HG02763 (cell line): ENCODE results near the gene SORCS1.
"Not testable (repeated sequence)": the region's sequence is repeated elsewhere in the genome, so short reads cannot be mapped to it uniquely, and the experiment has no call there.

Experiments used
- ATAC-seq: cut with Tn5 transposase; IDR thresholded peaks from one replicate; pipeline ENCODE4 v1.9.1; 2021; ENCODE audit warnings: mild to moderate bottlenecking, moderate library complexity; ENCODE audit not compliant: unreplicated experiment

The SORCS1 gene

DNA sequence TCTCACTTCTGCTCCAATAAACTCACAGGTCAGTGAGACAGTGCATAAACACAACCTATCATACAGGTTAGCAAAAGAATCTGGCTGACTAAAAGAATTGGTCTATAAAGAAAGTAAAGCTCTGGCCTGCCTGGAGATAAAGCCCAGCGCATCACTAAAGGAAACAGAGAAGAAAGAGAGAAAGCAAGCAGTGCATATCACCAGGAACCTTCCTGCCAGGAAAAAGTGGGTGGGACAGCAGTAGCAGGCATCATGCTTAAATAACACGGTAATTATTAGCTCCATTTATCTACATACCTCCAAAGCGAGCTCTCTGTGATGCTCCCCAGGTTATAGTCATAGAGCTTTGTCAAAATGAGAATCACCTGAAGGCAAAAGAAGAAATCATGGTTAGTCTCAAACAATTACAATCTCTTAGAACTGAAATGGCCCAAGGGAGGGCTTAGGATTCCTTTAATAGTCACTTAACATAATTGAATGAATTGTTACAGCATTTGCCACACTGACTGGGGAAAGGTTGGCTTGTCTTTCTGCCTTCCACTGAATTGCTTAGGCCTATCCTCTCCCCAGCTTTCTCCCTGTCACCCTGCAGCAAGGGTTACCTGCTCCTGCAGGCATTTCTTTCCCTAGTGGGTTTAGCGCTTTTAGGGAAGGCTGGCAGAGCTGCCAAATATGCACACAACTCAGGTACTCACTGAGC is 208.1 kb downstream of the SORCS1 start:
- ATAC-seq = no peak

DNA sequence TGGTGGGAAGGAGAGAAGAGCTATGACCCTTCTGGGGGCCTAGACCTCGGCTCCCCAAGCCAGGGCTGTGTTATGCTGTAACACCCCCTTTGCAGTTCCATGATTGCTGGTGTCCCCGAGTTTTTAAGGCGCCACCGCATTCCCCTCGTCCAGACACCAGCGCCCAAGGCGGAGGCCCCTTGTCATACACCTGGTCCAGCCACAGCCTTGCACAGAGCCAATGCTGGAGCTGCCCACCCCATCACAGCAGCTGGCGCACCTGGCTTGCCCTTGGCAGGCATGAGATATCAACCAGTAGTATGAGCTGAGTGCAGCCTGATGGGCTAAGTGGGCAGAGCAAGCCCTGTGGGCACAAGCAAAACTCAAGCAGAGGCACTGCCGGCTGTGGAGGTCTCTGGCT is 209.4 kb downstream of the SORCS1 start:
- ATAC-seq = no peak

DNA sequence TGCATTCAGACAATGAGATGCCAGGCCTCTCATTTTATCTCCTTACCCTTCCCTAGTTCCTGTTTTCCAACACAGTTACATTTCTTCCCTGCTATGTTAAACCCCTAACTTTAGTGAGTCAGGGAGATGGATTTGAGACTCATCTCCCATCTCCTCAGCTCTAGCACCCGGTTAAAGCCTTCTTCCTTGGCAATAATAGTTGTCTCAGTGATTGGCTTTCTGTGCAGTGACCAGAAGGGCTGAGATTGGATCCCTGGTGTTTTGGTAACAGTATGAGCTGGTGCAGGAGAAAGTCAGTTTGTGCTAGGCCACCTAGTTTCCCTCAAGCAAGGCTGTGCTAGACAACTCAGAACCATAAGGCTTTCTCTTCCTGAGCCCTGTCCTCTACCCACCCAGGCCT is 212.5 kb downstream of the SORCS1 start:
- no peak for ATAC-seq

DNA sequence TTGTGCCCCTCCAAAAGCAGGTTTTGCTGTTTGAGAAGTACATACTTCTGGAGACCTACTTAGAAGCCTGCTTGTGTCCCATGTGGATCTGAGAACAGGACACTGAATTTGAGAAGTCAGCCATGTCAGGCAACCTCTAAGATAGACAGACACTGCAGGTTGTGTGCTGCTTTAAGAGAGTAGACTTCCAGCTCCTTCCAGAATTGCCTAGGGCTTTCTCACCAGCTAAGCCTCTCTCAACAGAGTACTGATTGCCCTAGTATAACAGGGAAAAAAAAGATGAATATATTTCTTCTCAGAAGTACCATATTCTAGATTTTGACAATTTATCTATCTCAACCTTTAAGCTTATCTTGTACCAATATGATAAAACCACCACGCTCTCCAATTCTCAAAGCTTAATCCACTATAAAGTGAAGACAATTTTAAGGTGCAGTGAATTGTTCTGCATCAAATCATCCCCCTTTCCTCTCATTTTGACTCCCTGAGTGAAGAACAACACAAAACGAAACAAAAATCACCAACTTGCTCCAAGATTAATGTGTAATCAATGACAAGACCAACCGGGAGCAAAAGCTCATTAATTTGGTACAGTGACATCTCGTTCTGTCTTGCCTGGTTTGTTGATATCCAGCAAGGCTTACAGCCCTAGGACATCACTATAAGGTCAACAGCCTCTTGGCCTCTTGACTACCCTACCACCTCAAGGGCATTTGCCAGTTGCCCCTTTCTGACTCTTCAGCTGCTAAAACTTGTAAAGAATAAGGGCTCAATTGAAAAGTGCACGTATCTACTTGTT is 214.6 kb downstream of the SORCS1 start:
- ATAC-seq = no peak

DNA sequence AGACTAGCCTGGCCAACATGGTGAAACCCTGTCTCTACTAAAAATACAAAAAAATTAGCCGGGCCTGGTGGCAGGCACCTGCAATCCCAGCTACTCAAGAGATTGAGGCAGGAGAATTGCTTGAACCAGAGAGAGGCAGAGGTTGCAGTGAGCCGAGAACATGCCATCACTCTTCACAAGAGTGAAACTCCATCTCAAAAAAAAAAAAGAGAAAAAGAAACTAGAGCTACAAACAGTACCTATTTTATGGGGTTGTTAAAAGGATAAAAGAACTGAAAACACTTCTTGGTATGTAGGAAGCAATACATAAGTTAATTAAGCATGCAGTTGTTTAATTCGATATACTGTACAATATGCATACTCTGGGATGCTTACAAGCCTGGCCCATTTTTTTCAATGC is 216.9 kb downstream of the SORCS1 start:
- no peak for ATAC-seq

DNA sequence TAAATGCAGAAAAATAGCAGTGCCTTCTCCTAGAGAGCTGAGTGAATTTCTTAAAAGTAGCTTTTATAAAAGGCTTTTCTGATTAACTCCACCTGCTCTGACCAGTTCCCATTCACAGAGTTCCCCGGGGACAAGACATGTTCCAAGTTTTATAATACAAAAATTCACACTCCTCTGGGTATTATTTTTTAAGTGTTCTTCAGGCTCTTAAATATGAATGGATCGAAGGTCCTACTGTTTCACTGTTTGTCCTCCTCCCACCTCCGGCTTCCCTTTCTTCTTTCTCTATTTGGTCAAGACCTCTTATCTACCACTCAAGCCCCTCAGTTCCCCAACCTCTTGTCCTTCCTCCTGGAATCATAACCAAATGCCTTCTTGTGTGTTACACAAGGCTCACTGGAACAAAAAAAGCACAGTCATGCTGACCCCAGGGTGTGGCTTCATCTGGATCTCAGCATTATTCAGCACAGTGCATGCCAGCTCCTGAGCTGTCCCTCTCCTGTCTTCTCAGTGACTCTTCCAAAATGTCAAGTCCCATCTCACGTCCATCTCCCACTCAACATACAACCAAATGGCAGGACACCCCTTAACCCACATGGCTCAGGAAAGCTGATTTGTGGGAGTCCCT is 222.4 kb downstream of the SORCS1 start:
- ATAC-seq = no peak

DNA sequence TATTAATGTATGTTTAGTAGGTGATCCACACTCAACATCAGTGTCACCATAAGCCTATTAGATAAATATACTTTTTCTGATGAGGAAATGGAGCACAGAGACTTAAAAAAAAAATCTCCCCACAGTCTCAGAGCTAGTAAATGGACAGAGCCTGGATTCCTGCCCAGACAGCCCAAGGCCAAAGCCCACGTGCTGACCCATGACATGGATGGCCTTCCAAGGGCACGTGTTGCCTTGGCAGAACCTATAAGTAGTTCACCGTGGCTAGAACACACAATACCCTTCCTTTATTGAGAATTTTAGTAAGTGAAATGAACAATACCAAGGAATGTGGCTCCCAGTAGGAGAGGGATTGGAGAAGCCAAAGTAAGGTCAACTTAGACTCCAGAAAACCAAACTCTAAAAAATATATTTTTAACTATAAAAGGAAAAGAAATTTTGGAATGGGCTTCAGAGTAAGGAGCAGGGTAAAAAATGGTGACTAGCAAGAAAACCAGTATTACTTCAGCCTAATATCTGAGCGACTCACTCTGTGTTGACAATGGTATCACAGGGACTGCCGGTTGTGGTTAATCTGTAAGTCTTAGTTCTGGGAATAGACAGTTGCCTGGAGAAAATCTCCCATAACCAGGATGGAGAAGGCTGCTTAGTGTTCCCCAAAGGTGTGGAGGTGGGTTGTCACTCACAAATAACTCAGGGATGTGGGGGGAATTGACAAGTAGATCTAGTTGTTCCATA is 223.0 kb downstream of the SORCS1 start:
- ATAC-seq = no peak

DNA sequence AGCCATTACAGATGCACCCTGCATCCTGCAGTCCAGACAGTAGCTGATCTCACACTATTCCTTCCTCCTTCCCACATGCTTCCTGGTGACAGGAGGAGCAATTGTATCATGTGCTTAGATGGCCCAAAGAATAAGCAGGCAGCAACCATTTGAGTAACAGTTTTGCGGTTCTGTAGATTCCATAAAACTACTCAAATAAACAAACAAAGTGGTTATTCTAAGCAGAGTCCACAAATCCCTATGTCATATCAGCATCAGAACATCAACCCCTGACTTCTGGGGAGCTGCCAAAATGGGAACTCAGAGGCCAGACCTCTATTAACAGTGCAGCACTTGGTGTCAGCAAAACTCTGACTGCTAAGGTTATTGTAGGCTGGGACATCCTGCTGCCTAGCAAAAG is 226.0 kb downstream of the SORCS1 start:
- ATAC-seq = no peak

DNA sequence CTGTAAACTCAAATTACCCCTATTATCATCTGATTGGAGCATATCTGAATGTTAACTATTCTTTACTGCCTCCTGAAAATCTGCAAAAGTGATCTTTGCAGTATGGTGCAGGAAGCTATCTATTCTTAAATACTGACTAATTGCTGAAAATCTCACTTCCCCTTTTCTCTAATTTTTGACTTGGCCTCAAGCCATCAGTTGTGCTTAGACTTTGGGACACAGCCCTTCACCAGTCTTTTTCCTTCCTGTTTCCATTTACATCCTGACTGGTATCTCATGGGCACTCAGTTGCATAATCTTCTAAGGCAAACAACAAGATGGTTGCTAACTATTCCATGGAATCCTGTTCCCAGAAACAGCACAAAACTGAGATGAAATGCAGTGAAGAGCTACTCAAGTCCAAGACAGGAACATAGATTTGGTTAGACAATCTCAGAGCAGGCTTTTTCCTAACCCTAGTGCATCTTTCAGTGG is 228.5 kb downstream of the SORCS1 start:
- peak; percentile 72 for ATAC-seq

DNA sequence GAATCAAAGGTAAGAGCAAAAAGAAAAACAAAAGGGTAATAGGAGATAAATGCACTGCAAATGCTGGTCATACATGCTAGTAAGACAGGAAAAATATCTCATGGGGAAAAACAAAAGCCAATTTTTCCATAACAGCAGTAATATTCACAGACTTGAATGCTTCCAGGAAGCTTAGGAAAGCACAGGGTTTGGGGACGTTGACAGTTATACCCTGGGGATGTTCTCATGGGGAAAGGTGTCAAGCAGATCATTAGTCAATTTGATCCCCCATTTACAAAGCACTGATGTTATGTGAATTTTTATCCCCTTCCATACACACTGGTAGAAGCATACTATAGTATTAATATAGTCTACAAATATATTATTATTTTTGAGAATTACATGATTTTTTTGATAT is 232.7 kb downstream of the SORCS1 start:
- no peak for ATAC-seq

DNA sequence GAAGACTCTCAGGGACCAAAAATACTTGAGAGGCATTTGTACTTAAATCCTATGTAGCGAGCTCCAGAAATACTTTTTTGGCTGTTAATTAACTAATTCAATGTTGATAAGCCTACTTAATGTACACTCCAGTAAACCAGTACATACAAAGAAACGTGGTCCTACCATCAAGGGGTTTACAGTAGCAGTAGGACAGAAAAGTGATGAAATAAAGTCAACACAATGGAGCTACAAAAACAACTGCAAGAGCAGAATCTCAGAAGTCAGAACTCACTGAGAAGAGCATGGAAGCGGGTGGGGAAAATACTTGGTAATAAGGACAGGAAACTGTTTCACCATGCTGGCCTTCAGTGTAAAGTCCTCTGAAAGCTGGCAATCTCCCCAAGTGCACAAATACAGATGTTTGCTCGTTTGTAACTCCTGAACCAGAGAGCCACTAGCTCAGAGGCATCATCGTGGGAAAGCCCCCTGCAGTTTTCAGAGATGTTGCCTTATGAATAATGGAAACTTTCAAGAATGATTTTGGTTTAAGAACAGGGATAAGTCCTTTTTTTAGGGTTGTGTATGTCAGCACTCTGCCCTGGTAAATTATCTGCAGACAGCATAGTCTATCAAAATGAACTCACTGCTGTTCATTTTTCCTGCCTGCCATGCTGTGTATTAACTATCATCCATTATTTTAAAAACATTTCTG is 233.2 kb downstream of the SORCS1 start:
- ATAC-seq = peak; percentile 75

DNA sequence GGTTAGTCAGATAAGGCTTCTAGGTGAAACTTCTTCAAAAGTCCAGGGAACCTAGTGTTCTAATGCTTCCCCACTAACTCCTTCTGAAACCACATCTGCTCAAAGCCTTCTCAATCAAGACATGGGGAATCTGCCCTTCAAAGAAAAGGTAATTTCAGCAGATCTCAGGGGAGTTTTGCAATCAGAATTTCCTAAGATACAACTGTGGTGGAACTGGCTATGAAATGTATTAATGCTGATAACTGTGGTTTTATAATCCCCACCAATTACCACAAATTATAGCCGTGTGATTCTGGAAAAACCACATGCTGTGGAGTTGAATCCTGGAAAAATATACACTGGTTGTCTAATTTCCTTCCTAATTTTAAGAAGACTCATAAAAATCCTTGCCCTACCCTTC is 233.8 kb downstream of the SORCS1 start:
- ATAC-seq = no peak

DNA sequence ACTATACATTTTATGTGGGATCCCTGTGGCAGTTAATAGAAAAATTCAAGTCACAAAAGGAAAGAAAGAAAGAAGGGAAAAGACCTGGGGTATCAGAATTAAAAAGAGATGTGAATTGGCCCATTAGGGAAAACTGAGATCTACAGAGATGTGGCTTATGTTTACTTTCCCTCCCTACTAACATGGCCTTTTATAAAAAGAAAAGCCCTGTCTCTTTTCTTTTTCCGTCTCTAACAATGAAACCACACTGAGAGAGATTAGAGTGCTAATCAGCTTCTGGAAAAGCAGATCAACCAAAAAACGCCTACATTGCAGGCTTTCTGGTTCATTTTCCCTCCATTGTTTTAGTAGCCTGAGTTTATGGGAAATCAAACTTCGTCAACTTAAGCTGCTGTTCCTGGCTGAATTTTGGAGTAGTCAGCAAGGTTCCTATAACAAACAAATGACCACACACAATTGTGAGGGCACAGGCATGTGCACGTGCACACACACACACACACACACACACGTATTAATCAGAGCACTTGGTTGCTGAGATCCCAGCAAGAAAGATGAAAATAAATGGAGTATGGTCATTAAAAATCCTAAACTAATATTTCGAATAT is 235.1 kb downstream of the SORCS1 start:
- no peak for ATAC-seq

DNA sequence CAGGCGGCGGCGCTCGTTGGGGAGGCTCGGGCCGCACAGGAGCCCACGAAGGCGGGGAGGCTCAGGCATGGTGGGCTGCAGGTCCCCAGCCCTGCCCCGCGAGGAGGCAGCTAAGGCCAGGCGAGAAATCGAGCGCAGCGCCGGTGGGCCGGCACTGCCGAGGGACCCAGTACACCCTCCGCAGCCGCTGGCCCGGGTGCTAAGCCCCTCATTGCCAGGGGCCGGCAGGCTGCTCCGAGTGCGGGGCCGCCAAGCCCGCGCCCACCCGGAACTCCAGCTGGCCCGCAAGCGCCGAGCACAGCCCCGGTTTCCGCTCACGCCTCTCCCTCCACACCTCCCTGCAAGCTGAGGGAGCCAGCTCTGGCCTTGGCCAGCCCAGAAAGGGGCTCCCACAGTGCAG is 236.4 kb downstream of the SORCS1 start:
- ATAC-seq = not testable (repeated sequence)

DNA sequence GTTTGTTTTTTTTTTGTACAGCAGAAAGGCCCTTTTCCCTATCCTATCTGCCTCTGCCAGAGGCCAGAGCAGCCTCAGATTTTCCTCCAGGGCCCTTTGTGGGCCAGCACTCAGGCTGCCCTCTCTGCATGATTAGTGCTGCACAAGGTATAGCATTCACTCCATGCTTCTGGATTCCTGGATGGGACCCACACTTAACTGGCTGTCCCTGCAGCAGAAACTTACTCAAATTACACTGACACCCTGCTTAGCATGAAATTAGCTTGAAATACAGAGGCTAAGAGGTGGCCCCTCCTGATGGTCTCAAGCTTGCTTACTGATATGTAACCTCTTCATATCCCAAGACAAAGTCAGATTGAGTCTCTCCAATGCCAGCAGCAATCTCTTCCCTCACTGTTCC is 239.3 kb downstream of the SORCS1 start:
- no peak for ATAC-seq

DNA sequence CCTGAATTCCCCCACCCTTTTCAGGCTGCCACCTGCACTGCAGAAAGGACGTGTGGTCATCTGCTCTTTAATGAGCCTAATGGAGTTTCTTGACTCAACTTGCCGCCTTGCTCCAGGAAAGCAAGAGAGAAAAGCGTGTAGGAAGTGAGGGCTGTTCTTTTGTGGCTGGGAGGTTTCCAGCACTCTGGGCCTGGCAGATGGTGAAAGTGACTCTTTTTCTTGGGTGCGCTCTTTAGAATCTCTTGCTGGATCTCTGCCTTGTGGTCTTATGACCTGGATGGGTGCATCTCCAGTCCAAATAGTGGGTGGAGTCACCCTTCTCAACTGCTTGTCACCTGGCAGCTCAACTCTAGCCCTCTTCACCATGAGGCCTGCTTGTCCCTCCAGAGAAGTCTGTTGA is 244.0 kb downstream of the SORCS1 start:
- no peak for ATAC-seq

DNA sequence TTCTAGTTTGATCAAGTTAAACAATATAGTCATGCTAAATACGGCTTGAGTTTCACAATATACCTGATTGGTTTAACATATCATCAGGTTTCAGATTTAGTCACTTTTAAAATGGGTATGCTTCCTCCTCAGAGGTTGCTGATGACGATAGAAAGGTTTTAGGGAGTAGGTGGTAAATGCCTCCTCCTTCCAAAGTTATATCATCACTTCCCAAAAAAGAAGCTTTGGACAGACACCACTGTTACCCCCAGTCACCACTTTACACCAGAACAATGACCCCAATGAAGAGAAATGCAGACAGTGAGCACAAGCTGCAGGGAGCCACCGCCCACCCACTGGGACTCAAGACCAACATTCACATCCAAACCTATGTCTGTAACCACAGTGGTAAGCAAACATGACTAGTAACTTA is 244.6 kb downstream of the SORCS1 start:
- peak; percentile 72 for ATAC-seq

DNA sequence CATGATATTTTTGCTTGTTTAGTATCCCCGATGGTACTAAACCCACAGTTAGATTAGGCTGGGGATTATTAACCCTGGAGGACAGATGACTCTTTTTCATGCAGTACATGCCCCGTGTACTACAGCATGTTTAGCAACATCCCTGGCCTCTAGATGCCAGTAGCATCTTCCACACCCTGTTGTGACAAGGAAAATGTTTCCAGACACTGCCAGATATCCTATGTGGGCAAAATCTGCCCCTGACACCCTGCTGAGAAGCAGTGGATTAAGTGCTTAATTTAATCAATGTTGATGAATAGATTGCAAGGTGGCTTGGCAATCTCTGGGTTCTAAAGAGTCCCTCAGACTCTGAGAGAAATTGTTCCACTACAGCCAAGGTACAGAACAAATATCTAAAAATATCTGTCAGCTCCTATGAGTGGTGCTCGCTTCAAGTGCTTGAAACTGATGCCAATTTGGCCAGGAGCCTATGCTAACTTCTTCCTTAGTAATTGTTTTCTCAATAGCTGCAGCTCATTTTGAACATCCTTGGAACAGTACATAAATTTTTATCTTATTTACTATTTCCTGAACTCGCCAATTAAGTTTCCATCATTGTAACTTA is 247.0 kb downstream of the SORCS1 start:
- no peak for ATAC-seq

DNA sequence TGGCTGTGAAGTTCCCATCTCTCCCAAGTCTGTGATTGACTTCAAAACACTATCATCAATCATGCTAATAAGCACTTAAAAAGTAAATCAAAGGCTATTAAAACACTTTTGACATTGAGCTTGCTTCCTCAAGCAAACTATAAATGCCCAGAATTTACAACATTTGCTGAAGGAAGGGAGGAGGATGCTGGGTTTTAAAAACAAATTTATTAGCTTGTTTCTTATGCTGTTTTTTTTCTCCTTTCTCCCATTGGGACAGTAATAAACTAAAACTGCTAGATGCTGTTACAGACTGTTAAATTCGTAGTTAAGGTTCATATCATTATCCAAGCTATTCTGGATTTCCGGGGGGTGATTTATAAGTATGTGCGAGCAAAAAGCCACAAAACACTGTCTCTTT is 250.5 kb downstream of the SORCS1 start:
- no peak for ATAC-seq

DNA sequence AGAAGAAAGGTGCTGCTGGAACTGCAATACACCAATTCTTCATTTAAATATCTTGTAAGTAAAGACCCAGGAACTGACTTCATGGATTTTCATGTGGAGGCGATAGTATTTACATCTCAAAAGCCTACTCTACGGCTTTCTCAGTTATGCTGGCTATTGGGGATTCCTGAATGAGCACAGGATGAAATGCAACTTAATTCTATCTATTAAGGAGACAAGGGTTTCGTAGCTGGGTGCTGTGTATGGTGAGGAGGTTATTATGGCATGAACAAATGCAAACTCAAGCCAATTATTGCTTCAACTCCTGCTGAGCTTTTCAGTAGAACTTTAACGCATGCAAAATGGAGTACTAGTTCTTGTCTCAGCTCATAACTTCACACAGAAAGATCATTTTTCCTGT is 251.2 kb downstream of the SORCS1 start:
- no peak for ATAC-seq
